ENCODE results near the gene CSK. TPM values are rescaled to one million over a fixed set of nuclear protein-coding genes. Genes with fewer than 3 reads are reported as not detected.
A peak's percentile ranks its signal among the peaks of the same experiment; 100 is the strongest.

Gene CSK
- total and polyA plus RNA-seq, 2 of the 8 experiments (the other 6 are each of a cell fraction or from before 2014, with no cell fraction given) = 13.7 to 50.2 TPM

- H3K9ac ChIP-seq (replicated peaks in 1 of 4; ENCODE audit: extremely low read depth in 1 of 4, low read depth in 3 of 4, low read length in 3 of 4) = no peak overlapping the region
- H3K9me3 ChIP-seq (ENCODE audit: insufficient read depth in 2 of 2, low read depth in 1 of 2, low read length in 1 of 2) = no peaks in the 10 kb centered on the region
- no peak overlapping the region for H3K4me3 ChIP-seq (ENCODE audit: extremely low read depth in 1 of 4, insufficient read depth in 2 of 4, low read depth in 3 of 4, low read length in 4 of 4)
- no peak overlapping the region for H3K18ac ChIP-seq (ENCODE audit: extremely low read depth, low read length)
- H3K4me2 ChIP-seq (ENCODE audit: insufficient read depth in 1 of 2, low read depth in 2 of 2, low read length in 2 of 2) = 0 out of 4 replicates have a peak overlapping the region, but pooled peaks of 1 of the 2 experiments have one; percentile 38
- POLR2A ChIA-PET (ENCODE audit: partially characterized antibody) = interaction anchor here (0.7 to 6.0 kb wide), 6 partner anchors 8 to 146 kb away, joined by 3 to 82 read pairs (median 6); partner anchors contain the start of genes CSK and ULK3
- H3K79me2 ChIP-seq (ENCODE audit: control insufficient read depth in 1 of 2, insufficient read depth in 2 of 2, low read length in 2 of 2) = no peaks in the 10 kb centered on the region
- 84% methylated on average over 4 of the region's 4 CpGs; no CpG with 5 or more reads in 1 of the 2 experiments for WGBS, 2 experiments (ENCODE audit: extremely low coverage in 1 of 2, insufficient coverage in 1 of 2, insufficient read length in 1 of 2, insufficient replicate concordance in 2 of 2, low coverage in 1 of 2, low lambda C conversion rate in 2 of 2, missing lambda C conversion rate in 1 of 2)
- H3K27ac ChIP-seq (ENCODE audit: low read depth, low read length) = no peak overlapping the region
- no peak overlapping the region for H2BK120ac ChIP-seq (replicated peaks; ENCODE audit: low read depth, low read length)
- H3K14ac ChIP-seq (ENCODE audit: insufficient read length) = no peak overlapping the region
- no peak overlapping the region for H3K56ac ChIP-seq (replicated peaks; ENCODE audit: insufficient read length, low read depth, low read length)
- H4K20me1 ChIP-seq (replicated peaks in 1 of 2; ENCODE audit: control insufficient read depth in 1 of 2, insufficient read depth in 2 of 2, low read length in 2 of 2) = peaks cover 0 to 2% of the 10 kb centered on the region in 2 experiments
- no peaks in the 10 kb centered on the region for H3K36me3 ChIP-seq (ENCODE audit: control insufficient read depth in 2 of 4, insufficient read depth in 4 of 4, low read length in 3 of 4)
- H2BK12ac ChIP-seq (ENCODE audit: low read depth, low read length) = no peak overlapping the region
- H2BK5ac ChIP-seq (ENCODE audit: low read depth, low read length) = no peak overlapping the region
- peak overlapping the region; percentile 41; the same call in 1 of the 2 replicates for H4K8ac ChIP-seq (ENCODE audit: extremely low read depth, insufficient read depth, low read length)
- FAIRE-seq (no peak), DNase-seq (ENCODE audit: low read depth in 1 of 2, low spot score in 2 of 2) (no peak)
- H2AFZ ChIP-seq (ENCODE audit: low read length) = 0 out of 2 replicates have a peak overlapping the region, but pooled peaks have one; percentile 87
- no peak overlapping the region for H4K91ac ChIP-seq (replicated peaks; ENCODE audit: insufficient read length, low read length)
- H4K5ac ChIP-seq (ENCODE audit: insufficient read length, low read depth, low read length) = no peak overlapping the region
- no peaks in the 10 kb centered on the region for H3K23me2 ChIP-seq (ENCODE audit: low read depth, low read length)
- no peak overlapping the region for H2AK5ac ChIP-seq (ENCODE audit: low read depth, low read length)
- H2BK15ac ChIP-seq (ENCODE audit: low read length) = no peak overlapping the region
- H3K27me3 ChIP-seq (replicated peaks in 1 of 4; ENCODE audit: control insufficient read depth in 3 of 4, extremely low read depth in 1 of 4, insufficient read depth in 3 of 4, low read length in 3 of 4) = no peaks in the 10 kb centered on the region
- H3K4ac ChIP-seq (replicated peaks; ENCODE audit: insufficient read length, low read depth, low read length) = no peak overlapping the region
- no peak overlapping the region for H3K23ac ChIP-seq (ENCODE audit: insufficient read length)
- no peak overlapping the region for H2BK20ac ChIP-seq (ENCODE audit: low read length)
- no peaks in the 10 kb centered on the region for H3K79me1 ChIP-seq (ENCODE audit: low read depth, low read length)
- peaks cover 0 to 10% (median 0%) of the 10 kb centered on the region in 4 experiments; a peak in 4 of 7 replicates for H3K4me1 ChIP-seq (replicated peaks in 1 of 4; ENCODE audit: control insufficient read depth in 3 of 4, insufficient read depth in 4 of 4, low read length in 3 of 4)
- CTCF ChIA-PET (ENCODE audit: partially characterized antibody) = interaction anchor here (0.6 to 53.7 kb wide), 56 partner anchors 7 to 1729 kb away, joined by 3 to 1439 read pairs (median 5); partner anchors contain the start of genes CLK3, CPLX3, CSK and CYP1A1
- no peak for TF ChIP-seq TCF12 (IDR thresholded peaks at IDR 0.05; ENCODE audit: low read depth, low read length)
- no peak for TF ChIP-seq POU5F1 (IDR thresholded peaks at IDR 0.05; ENCODE audit: low read depth, low read length)
- no peak for TF ChIP-seq PHF8 (conservative IDR thresholded peaks at IDR 0.05; ENCODE audit: low read depth, low read length)
- TF ChIP-seq CHD2 (IDR thresholded peaks at IDR 0.05; ENCODE audit: low read length) = no peak
- TF ChIP-seq CBX8 (IDR thresholded peaks at IDR 0.05; ENCODE audit: borderline replicate concordance, low read depth, low read length) = no peak
- TF ChIP-seq CHD1 (IDR thresholded peaks at IDR 0.05; ENCODE audit: low read depth, low read length) = no peak
- TF ChIP-seq USF2 (IDR thresholded peaks at IDR 0.05; ENCODE audit: low read length) = no peak
- TF ChIP-seq BRCA1 (IDR thresholded peaks at IDR 0.05; ENCODE audit: low read depth, low read length) = no peak
- TF ChIP-seq HDAC6 (IDR thresholded peaks at IDR 0.05; ENCODE audit: low read depth, low read length) = no peak
- no peak for TF ChIP-seq SRF (IDR thresholded peaks at IDR 0.05; ENCODE audit: low read depth, low read length)
- no peak for TF ChIP-seq POLR2AphosphoS5 (IDR thresholded peaks at IDR 0.05; ENCODE audit: low read depth, low read length)
- no peak for TF ChIP-seq RFX5 (IDR thresholded peaks at IDR 0.05; ENCODE audit: borderline replicate concordance, low read depth, low read length)
Measured at GRCh38 chr15:74770211-74770903, 11.5 kb upstream of the CSK start.
